B cell (primary cell): ENCODE measurements around the gene GAD2.

Experiments
- EZH2 ChIP-seq: IDR thresholded peaks from 2 replicates; pipeline ENCODE4 v1.6.1; 2012; ENCODE audit warnings: borderline replicate concordance, low read depth, mild to moderate bottlenecking, moderate library complexity, low read length; ENCODE audit not compliant: insufficient read depth, poor library complexity, severe bottlenecking
- TF ChIP-seq, protein P1 (sequence below): fragments of 200-600 bp; IDR thresholded peaks from one replicate; pipeline ENCODE4 v1.8.0; 2022; ENCODE audit warnings: antibody characterized with exemption, mild to moderate bottlenecking

DNA sequence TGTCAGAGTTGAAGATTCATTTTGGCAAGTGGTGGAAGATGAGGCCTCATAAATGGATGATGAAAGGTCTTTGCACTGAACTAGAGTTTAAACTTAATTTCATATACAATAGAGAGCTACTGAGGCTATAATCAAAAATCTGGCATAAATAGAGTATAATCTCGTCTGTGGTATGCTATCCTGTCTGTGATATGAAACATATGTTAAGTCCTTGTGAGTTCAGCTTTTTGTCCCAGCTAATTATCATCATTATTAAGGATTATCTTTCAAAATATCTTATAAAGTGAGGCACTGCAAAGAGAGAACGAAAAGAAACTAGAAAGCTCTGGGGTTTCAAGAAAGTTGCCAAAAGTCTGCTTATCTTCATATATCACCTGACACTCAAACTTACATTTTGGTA lies 83.4 kb downstream of the GAD2 start:
- TF ChIP-seq, protein P1, sequence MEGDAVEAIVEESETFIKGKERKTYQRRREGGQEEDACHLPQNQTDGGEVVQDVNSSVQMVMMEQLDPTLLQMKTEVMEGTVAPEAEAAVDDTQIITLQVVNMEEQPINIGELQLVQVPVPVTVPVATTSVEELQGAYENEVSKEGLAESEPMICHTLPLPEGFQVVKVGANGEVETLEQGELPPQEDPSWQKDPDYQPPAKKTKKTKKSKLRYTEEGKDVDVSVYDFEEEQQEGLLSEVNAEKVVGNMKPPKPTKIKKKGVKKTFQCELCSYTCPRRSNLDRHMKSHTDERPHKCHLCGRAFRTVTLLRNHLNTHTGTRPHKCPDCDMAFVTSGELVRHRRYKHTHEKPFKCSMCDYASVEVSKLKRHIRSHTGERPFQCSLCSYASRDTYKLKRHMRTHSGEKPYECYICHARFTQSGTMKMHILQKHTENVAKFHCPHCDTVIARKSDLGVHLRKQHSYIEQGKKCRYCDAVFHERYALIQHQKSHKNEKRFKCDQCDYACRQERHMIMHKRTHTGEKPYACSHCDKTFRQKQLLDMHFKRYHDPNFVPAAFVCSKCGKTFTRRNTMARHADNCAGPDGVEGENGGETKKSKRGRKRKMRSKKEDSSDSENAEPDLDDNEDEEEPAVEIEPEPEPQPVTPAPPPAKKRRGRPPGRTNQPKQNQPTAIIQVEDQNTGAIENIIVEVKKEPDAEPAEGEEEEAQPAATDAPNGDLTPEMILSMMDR = no peak
- no peak for TF ChIP-seq EZH2
